T-helper 1 cell treated with Interleukin-12 subunit alpha and Interleukin-12 subunit beta and Interleukin-4 antibody, amounts not matched to agents 30 ng/mL and 1 ng/mL, for 36 hours (primary cell): Measurements from ENCODE around the gene PRDX5. TPM values are rescaled to one million over a fixed set of nuclear protein-coding genes. Genes with fewer than 3 reads are reported as not detected.
"Not testable (repeated sequence)": the region's sequence is repeated elsewhere in the genome, so short reads cannot be mapped to it uniquely, and the experiment has no call there.

Source experiments
- intact Hi-C: fragments of 100-400 bp; cut with micrococcal nuclease; formaldehyde crosslinking; loops from one replicate; pipeline ENCODE4 v1.15.1; 2024
- total RNA-seq: library from RNA; stranded (reverse); gene quantifications from 2 replicates; pipeline ENCODE4 v1.2.3, GENCODE V29; 2022

Gene PRDX5
- total RNA-seq, 1 donor from 2014 or later = 101 TPM

GRCh38 chr11:64305075-64305690 is 12.7 kb upstream of the PRDX5 start, which contains the start of gene ESRRA:
TSS of gene ESRRA (plus strand) at chr11:64305524. CDS start at chr11:64307180, 1,656 bp downstream.
- intact Hi-C loops = loop anchor here (1.0 to 2.0 kb wide), 12 partner anchors 12 to 467 kb away; partner anchors contain the start of genes CCDC88B, COX8A, DNAJC4 and FKBP2

GRCh38 chr11:64305691-64306562 is 12.0 kb upstream of the PRDX5 start:
- intact Hi-C loops = loop anchor here (1.0 to 2.0 kb wide), 12 partner anchors 11 to 468 kb away; partner anchors contain the start of genes CCDC88B, COX8A, DNAJC4 and FKBP2

GRCh38 chr11:64306563-64306875 is 11.4 kb upstream of the PRDX5 start:
- intact Hi-C loops = no loop called here

GRCh38 chr11:64306876-64307622 is 10.9 kb upstream of the PRDX5 start:
- intact Hi-C loops = no loop called here

- intact Hi-C loops = not testable (repeated sequence)
These were observed 10.1 kb upstream of the PRDX5 start for GRCh38 chr11:64307795-64308194.

- intact Hi-C loops = no loop called here
These were observed 5.0 kb upstream of the PRDX5 start for GRCh38 chr11:64312947-64313346.

GRCh38 chr11:64313491-64314145 is 4.3 kb upstream of the PRDX5 start:
- intact Hi-C loops = no loop called here

GRCh38 chr11:64314146-64314804 is 3.6 kb upstream of the PRDX5 start:
- intact Hi-C loops = no loop called here

- intact Hi-C loops = loop anchor here (5.0 kb wide), 1 partner anchor 1952 kb away; the partner anchor contains the start of gene RAB1B
These were observed 2.9 kb upstream of the PRDX5 start for GRCh38 chr11:64314805-64315561.

GRCh38 chr11:64315667-64316526 is 2.0 kb upstream of the PRDX5 start:
- intact Hi-C loops = loop anchor here (5.0 kb wide), 1 partner anchor 1951 kb away; the partner anchor contains the start of gene RAB1B

- intact Hi-C loops = loop anchor here (1.0 to 5.0 kb wide), 8 partner anchors 11 to 1951 kb away; partner anchors contain the start of genes ESRRA, GPR137, OTUB1 and RAB1B
These were observed 1.1 kb upstream of the PRDX5 start for GRCh38 chr11:64316672-64317324.

GRCh38 chr11:64317325-64317960 is 478 bp upstream of the PRDX5 start, which contains the start of gene TRMT112:
TSS of gene TRMT112 (minus strand) at chr11:64317559. CDS start at chr11:64317526, 33 bp downstream.
- intact Hi-C loops = loop anchor here (1.0 to 5.0 kb wide), 8 partner anchors 12 to 1950 kb away; partner anchors contain the start of genes ESRRA, GPR137, OTUB1 and RAB1B

- intact Hi-C loops = loop anchor here (1.0 to 5.0 kb wide), 5 partner anchors 12 to 1948 kb away; partner anchors contain the start of genes CCDC88B, FKBP2, RAB1B and RPS6KA4
These were observed 1.1 kb downstream of the PRDX5 start for GRCh38 chr11:64318766-64319761.

- intact Hi-C loops = no loop called here
These were observed 2.6 kb downstream of the PRDX5 start for GRCh38 chr11:64320556-64320955.

- intact Hi-C loops = no loop called here
These were observed 3.1 kb downstream of the PRDX5 start for GRCh38 chr11:64321026-64321425.

- intact Hi-C loops = no loop called here
These were observed 3.6 kb downstream of the PRDX5 start for GRCh38 chr11:64321533-64321932.
